Measurements from ENCODE around the gene PRCD. TPM values are rescaled to one million over a fixed set of nuclear protein-coding genes. Genes with fewer than 3 reads are reported as not detected.
"Not testable (repeated sequence)": the region's sequence is repeated elsewhere in the genome, so short reads cannot be mapped to it uniquely, and the experiment has no call there.

The PRCD gene
- polyA plus RNA-seq, 1 donor from 2014 or later: 22.5 TPM

DNA sequence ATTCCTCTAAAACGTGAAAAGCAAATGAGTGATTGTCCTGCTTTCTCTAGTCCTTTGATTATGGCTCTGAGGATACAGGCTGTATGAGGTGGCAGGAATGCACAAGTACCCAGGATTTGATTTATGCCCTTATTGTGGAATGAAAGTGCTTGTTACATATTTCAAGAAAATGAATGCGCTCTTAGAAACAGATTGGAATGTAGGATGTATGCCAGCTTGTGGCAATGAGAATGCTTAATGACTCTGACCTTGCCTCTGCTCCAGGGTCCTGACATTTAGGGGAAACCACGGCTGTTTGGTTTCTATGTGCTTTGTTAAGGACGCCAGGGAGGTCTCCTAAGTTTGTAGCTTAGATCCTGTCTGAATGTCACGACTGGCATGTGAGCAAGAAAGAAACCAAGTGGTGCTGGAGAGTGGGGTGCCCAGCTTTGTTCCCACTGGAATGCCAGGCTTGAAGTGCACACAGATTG lies 22.0 kb downstream of the PRCD start:
- no peak overlapping the region for H3K4me2 ChIP-seq (ENCODE audit: low read length)
- H3K9ac ChIP-seq (ENCODE audit: low read length): no peak overlapping the region
- H3K27ac ChIP-seq (ENCODE audit: low read length): no peak overlapping the region
- H3K4me3 ChIP-seq (ENCODE audit: low read length): no peak overlapping the region
- no peaks in the 10 kb centered on the region for H3K9me2 ChIP-seq (ENCODE audit: insufficient read depth, low read length)
- H2AFZ ChIP-seq (ENCODE audit: low read depth, low read length): no peak overlapping the region
- peaks cover 5% of the 10 kb centered on the region for H3K36me3 ChIP-seq (ENCODE audit: insufficient read depth, low read length)
- H3K9me3 ChIP-seq (ENCODE audit: low read length): no peaks in the 10 kb centered on the region
- H4K20me1 ChIP-seq (ENCODE audit: insufficient read depth): no peaks in the 10 kb centered on the region
- no peaks in the 10 kb centered on the region for H3F3A ChIP-seq (ENCODE audit: insufficient read depth, low read length, poor library complexity, severe bottlenecking)
- no peaks in the 10 kb centered on the region for H3K27me3 ChIP-seq (ENCODE audit: insufficient read depth, low read depth, low read length)
- H3K79me2 ChIP-seq (replicated peaks; ENCODE audit: insufficient read depth, low read length): peaks cover 31% of the 10 kb centered on the region
- TF ChIP-seq CTCF (IDR thresholded peaks at IDR 0.05; ENCODE audit: poor library complexity, severe bottlenecking): no peak
- TF ChIP-seq, protein P1, sequence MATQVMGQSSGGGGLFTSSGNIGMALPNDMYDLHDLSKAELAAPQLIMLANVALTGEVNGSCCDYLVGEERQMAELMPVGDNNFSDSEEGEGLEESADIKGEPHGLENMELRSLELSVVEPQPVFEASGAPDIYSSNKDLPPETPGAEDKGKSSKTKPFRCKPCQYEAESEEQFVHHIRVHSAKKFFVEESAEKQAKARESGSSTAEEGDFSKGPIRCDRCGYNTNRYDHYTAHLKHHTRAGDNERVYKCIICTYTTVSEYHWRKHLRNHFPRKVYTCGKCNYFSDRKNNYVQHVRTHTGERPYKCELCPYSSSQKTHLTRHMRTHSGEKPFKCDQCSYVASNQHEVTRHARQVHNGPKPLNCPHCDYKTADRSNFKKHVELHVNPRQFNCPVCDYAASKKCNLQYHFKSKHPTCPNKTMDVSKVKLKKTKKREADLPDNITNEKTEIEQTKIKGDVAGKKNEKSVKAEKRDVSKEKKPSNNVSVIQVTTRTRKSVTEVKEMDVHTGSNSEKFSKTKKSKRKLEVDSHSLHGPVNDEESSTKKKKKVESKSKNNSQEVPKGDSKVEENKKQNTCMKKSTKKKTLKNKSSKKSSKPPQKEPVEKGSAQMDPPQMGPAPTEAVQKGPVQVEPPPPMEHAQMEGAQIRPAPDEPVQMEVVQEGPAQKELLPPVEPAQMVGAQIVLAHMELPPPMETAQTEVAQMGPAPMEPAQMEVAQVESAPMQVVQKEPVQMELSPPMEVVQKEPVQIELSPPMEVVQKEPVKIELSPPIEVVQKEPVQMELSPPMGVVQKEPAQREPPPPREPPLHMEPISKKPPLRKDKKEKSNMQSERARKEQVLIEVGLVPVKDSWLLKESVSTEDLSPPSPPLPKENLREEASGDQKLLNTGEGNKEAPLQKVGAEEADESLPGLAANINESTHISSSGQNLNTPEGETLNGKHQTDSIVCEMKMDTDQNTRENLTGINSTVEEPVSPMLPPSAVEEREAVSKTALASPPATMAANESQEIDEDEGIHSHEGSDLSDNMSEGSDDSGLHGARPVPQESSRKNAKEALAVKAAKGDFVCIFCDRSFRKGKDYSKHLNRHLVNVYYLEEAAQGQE (IDR thresholded peaks at IDR 0.05; ENCODE audit: borderline replicate concordance): no peak
- no peak for TF ChIP-seq POLR2AphosphoS5 (IDR thresholded peaks at IDR 0.05)
- TF ChIP-seq RAD21 (conservative IDR thresholded peaks at IDR 0.05): no peak
- TF ChIP-seq SMC3 (conservative IDR thresholded peaks at IDR 0.05; ENCODE audit: poor library complexity): no peak
- TF ChIP-seq TAF1 (IDR thresholded peaks at IDR 0.05; ENCODE audit: low read depth): no peak
- TF ChIP-seq EZH2 (IDR thresholded peaks at IDR 0.05; ENCODE audit: borderline replicate concordance, insufficient read depth, low read length, poor library complexity, severe bottlenecking): no peak
- no peak for TF ChIP-seq MXI1 (conservative IDR thresholded peaks at IDR 0.05; ENCODE audit: poor library complexity, severe bottlenecking)
- no peak for TF ChIP-seq EP300 (conservative IDR thresholded peaks at IDR 0.05; ENCODE audit: poor library complexity, severe bottlenecking)

DNA sequence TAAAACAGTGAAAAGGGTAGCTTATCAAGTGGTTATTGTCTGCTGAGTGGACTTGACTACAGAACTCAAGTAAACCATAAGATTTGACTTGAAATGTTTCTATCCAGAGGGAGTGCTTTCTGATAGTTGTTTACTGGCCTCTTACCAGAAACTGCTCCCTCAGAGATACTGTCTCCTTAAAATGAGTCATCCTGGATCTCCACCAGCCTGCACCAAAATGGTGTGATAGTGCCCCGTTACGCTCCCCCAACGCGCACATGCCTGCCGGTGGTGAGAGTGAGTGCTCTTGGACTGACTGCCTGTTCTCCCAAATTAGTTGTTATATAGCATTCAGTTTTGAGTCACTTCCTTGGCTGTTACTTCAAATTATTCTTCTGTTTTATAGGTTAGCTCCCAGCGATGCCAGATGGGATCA lies 22.9 kb downstream of the PRCD start:
- H4K20me1 ChIP-seq (ENCODE audit: insufficient read depth): no peaks in the 10 kb centered on the region
- no peak overlapping the region for H3K27ac ChIP-seq (ENCODE audit: low read length)
- H3K4me2 ChIP-seq (ENCODE audit: low read length): no peak overlapping the region
- TF ChIP-seq EP300 (conservative IDR thresholded peaks at IDR 0.05; ENCODE audit: poor library complexity, severe bottlenecking) (no peak), EZH2 (IDR thresholded peaks at IDR 0.05; ENCODE audit: borderline replicate concordance, insufficient read depth, low read length, poor library complexity, severe bottlenecking) (no peak), MXI1 (conservative IDR thresholded peaks at IDR 0.05; ENCODE audit: poor library complexity, severe bottlenecking) (no peak), RAD21 (conservative IDR thresholded peaks at IDR 0.05) (no peak), SMC3 (conservative IDR thresholded peaks at IDR 0.05; ENCODE audit: poor library complexity) (no peak), POLR2AphosphoS5 (IDR thresholded peaks at IDR 0.05) (no peak), CTCF (IDR thresholded peaks at IDR 0.05; ENCODE audit: poor library complexity, severe bottlenecking) (no peak)
- TF ChIP-seq, protein P1 (IDR thresholded peaks at IDR 0.05; ENCODE audit: borderline replicate concordance): no peak
- H3K27me3 ChIP-seq (ENCODE audit: insufficient read depth, low read depth, low read length): no peaks in the 10 kb centered on the region
- H3K4me3 ChIP-seq (ENCODE audit: low read length): no peak overlapping the region
- no peaks in the 10 kb centered on the region for H3K9me2 ChIP-seq (ENCODE audit: insufficient read depth, low read length)
- no peaks in the 10 kb centered on the region for H3K9me3 ChIP-seq (ENCODE audit: low read length)
- no peak overlapping the region for H3K9ac ChIP-seq (ENCODE audit: low read length)
- no peaks in the 10 kb centered on the region for H3F3A ChIP-seq (ENCODE audit: insufficient read depth, low read length, poor library complexity, severe bottlenecking)
- H2AFZ ChIP-seq (ENCODE audit: low read depth, low read length): no peak overlapping the region
- peaks cover 5% of the 10 kb centered on the region for H3K36me3 ChIP-seq (ENCODE audit: insufficient read depth, low read length)
- peaks cover 31% of the 10 kb centered on the region for H3K79me2 ChIP-seq (replicated peaks; ENCODE audit: insufficient read depth, low read length)

- H3K79me2 ChIP-seq (replicated peaks; ENCODE audit: insufficient read depth, low read length): peaks cover 28% of the 10 kb centered on the region
- H3K9ac ChIP-seq (ENCODE audit: low read length); H3K4me2 ChIP-seq (ENCODE audit: low read length); H2AFZ ChIP-seq (ENCODE audit: low read depth, low read length); H3F3A ChIP-seq (ENCODE audit: insufficient read depth, low read length, poor library complexity, severe bottlenecking); H3K9me2 ChIP-seq (ENCODE audit: insufficient read depth, low read length); H3K27me3 ChIP-seq (ENCODE audit: insufficient read depth, low read depth, low read length); H3K36me3 ChIP-seq (ENCODE audit: insufficient read depth, low read length); H3K9me3 ChIP-seq (ENCODE audit: low read length); H4K20me1 ChIP-seq (ENCODE audit: insufficient read depth); H3K4me3 ChIP-seq (ENCODE audit: low read length); H3K27ac ChIP-seq (ENCODE audit: low read length): not testable (repeated sequence)
Observed at GRCh38 chr17:76563359-76563758, 23.5 kb downstream of the PRCD start.
